DMS114 treated with DMSO at 0.1 percent for 48 hours (cell line): ENCODE data around the gene ZNF576.
"Not testable (repeated sequence)": the region's sequence is repeated elsewhere in the genome, so short reads cannot be mapped to it uniquely, and the experiment has no call there.

ENCODE experiments used
- DNase-seq: peaks from one replicate; lab custom pipeline; 2025; ENCODE audit not compliant: unreplicated experiment; lab: John Stamatoyannopoulos, UW

ZNF576 gene

GRCh38 chr19:43595999-43596841 lies at the start of gene ZNF576, which contains the start of gene IRGQ:
TSS of gene ZNF576 (plus strand) at chr19:43596595. CDS start at chr19:43597109, 514 bp downstream.
TSS of gene IRGQ (minus strand) at chr19:43596134. CDS start at chr19:43595338, 796 bp downstream.
- peak; percentile 90 for DNase-seq

- DNase-seq: not testable (repeated sequence)
These were observed 48.5 kb upstream of the ZNF576 start for GRCh38 chr19:43547926-43548325.

- DNase-seq: no peak
These were observed 47.7 kb upstream of the ZNF576 start for GRCh38 chr19:43548706-43549105.

- DNase-seq: no peak
These were observed 44.8 kb upstream of the ZNF576 start for GRCh38 chr19:43551399-43552197.

GRCh38 chr19:43552198-43552450 lies 44.3 kb upstream of the ZNF576 start:
- no peak for DNase-seq

- DNase-seq: no peak
These were observed 43.8 kb upstream of the ZNF576 start for GRCh38 chr19:43552616-43553015.

- DNase-seq: no peak
These were observed 42.7 kb upstream of the ZNF576 start for GRCh38 chr19:43553656-43554055.

- DNase-seq: no peak
These were observed 42.0 kb upstream of the ZNF576 start for GRCh38 chr19:43554317-43554895.

- peak; percentile 22 for DNase-seq
These were observed 41.1 kb upstream of the ZNF576 start for GRCh38 chr19:43555185-43555770.

- no peak for DNase-seq
These were observed 35.7 kb upstream of the ZNF576 start for GRCh38 chr19:43560687-43561086.

GRCh38 chr19:43561139-43561970 lies 35.0 kb upstream of the ZNF576 start:
- no peak for DNase-seq

- no peak for DNase-seq
These were observed 34.1 kb upstream of the ZNF576 start for GRCh38 chr19:43562226-43562697.

- DNase-seq: no peak
These were observed 33.6 kb upstream of the ZNF576 start for GRCh38 chr19:43562698-43563241.

GRCh38 chr19:43563816-43564457 lies 32.5 kb upstream of the ZNF576 start:
- DNase-seq: no peak

- no peak for DNase-seq
These were observed 31.6 kb upstream of the ZNF576 start for GRCh38 chr19:43564800-43565199.

- DNase-seq: no peak
These were observed 26.7 kb upstream of the ZNF576 start for GRCh38 chr19:43569657-43570056.

GRCh38 chr19:43570174-43570791 lies 26.1 kb upstream of the ZNF576 start:
- DNase-seq: no peak

- no peak for DNase-seq
These were observed 24.2 kb upstream of the ZNF576 start for GRCh38 chr19:43572171-43572588.
